ENCODE data around the gene MIER1. TPM values are rescaled to one million over a fixed set of nuclear protein-coding genes. Genes with fewer than 3 reads are reported as not detected.

The MIER1 gene
- total RNA-seq, 1 experiment from 2014 or later: 28.7 TPM

- POLR2A ChIA-PET: no interaction called here
- BruUV-seq (replicated peaks): no TSS peak
- Histone ChIP-seq H3K9me3 (ENCODE audit: control insufficient read depth in 1 of 2, insufficient read depth in 1 of 2, low read depth in 1 of 2, low read length in 2 of 2) (no peaks in the 10 kb centered on the region), H3K9ac (ENCODE audit: low read length) (no peak overlapping the region), H3K4me3 (replicated peaks in 1 of 2; ENCODE audit: low read depth in 1 of 2, low read length in 2 of 2) (no peak overlapping the region), H3K27ac (ENCODE audit: low read depth, low read length) (no peak overlapping the region), H3K4me1 (ENCODE audit: control insufficient read depth in 1 of 2, insufficient read depth in 2 of 2, low read length in 2 of 2) (peaks cover 0 to 14% of the 10 kb centered on the region in 2 experiments; a peak in 1 of 4 replicates), H3K27me3 (ENCODE audit: insufficient read depth, low read length) (no peaks in the 10 kb centered on the region), H2AFZ (ENCODE audit: low read depth, low read length, poor library complexity, severe bottlenecking) (no peak overlapping the region), H4K20me1 (ENCODE audit: insufficient read depth) (no peaks in the 10 kb centered on the region), H3K79me2 (ENCODE audit: insufficient read depth, low read length) (peaks cover 23% of the 10 kb centered on the region), H3K36me3 (ENCODE audit: control insufficient read depth in 1 of 2, insufficient read depth in 2 of 2, low read length in 2 of 2) (no peaks in the 10 kb centered on the region), H3K4me2 (ENCODE audit: low read length) (no peak overlapping the region), H3K9me2 (ENCODE audit: insufficient read depth) (no peaks in the 10 kb centered on the region)
- no peak for ATAC-seq
- TF ChIP-seq CEBPB (IDR thresholded peaks at IDR 0.05; ENCODE audit: low read depth) (no peak), REST (IDR thresholded peaks at IDR 0.05; ENCODE audit: low read depth) (no peak), ZNF274 (IDR thresholded peaks at IDR 0.05; ENCODE audit: low read depth, low read length) (no peak), CBX3 (IDR thresholded peaks at IDR 0.05; ENCODE audit: low read depth) (no peak), MAX (IDR thresholded peaks at IDR 0.05) (no peak), YY1 (IDR thresholded peaks at IDR 0.05; ENCODE audit: extremely low read depth, insufficient replicate concordance, low read depth, low read length) (no peak), EZH2phosphoT487 (IDR thresholded peaks at IDR 0.05; ENCODE audit: borderline replicate concordance) (no peak), JUND (IDR thresholded peaks at IDR 0.05) (no peak), SIN3A (IDR thresholded peaks at IDR 0.05; ENCODE audit: low read depth) (no peak)
- CTCF ChIA-PET: no interaction called here
- no peak for DNase-seq (ENCODE audit: low read depth, low spot score)
- RAD21 ChIA-PET (ENCODE audit: low non-redundant PET in 1 of 2, low total read pairs in 2 of 2, uncharacterized antibody in 2 of 2, unreplicated experiment in 2 of 2): no interaction called here
- intact Hi-C loops (cut with micrococcal nuclease): no loop called here
Measured at GRCh38 chr1:66920543-66920942, 4.2 kb upstream of the MIER1 start.
